Right lobe of liver (tissue), 4 donors: Measurements from ENCODE around the gene ARHGEF37.

Source experiments
- CTCF ChIP-seq, 4 donors: fragments of 200-600 bp in 3 of 4; fragments of 450-650 bp in 1 of 4; IDR thresholded peaks; one replicate each; pipeline versions ENCODE4 v1.5.1 to v1.8.0; 2016 to 2022; ENCODE audit warnings: antibody characterized with exemption in 4 of 4, mild to moderate bottlenecking in 2 of 4
- POLR2A ChIP-seq: fragments of 450-650 bp; IDR thresholded peaks from one replicate; pipeline ENCODE4 v1.6.1; 2017; ENCODE audit warnings: antibody characterized with exemption, mild to moderate bottlenecking
- donor health status: DM: no; HTN: no; CAD: no.
- donor health status: DM: no; HTN: no; CAD: no.
- donor health status: DM: no; HTN: yes; CAD: no.

- TF ChIP-seq CTCF (IDR thresholded peaks at IDR 0.05), result no peak
- TF ChIP-seq POLR2A, result no peak
Measured at GRCh38 chr5:149598966-149599365, 17.7 kb downstream of the ARHGEF37 start.
